ENCODE data around the gene PAX8.

The PAX8 gene

GRCh38 chr2:113192459-113193100, 86.1 kb downstream of the PAX8 start:
- Histone ChIP-seq H3K36me3 (ENCODE audit: control insufficient read depth, low read depth, low read length) (no peaks in the 10 kb centered on the region), H3K9ac (ENCODE audit: low read length) (no peak overlapping the region), H3K27me3 (ENCODE audit: control insufficient read depth, insufficient read depth, low read length) (no peaks in the 10 kb centered on the region), H3K4me3 (ENCODE audit: low read length) (no peak overlapping the region), H3K9me3 (ENCODE audit: control insufficient read depth, low read depth, low read length) (no peaks in the 10 kb centered on the region), H3K4me1 (ENCODE audit: control insufficient read depth, low read depth, low read length) (no peaks in the 10 kb centered on the region), H3K27ac (ENCODE audit: low read length) (no peak overlapping the region)

GRCh38 chr2:113190871-113191270, 87.8 kb downstream of the PAX8 start:
- Histone ChIP-seq H3K27me3 (ENCODE audit: control insufficient read depth, insufficient read depth, low read length) (no peaks in the 10 kb centered on the region), H3K4me1 (ENCODE audit: control insufficient read depth, low read depth, low read length) (no peaks in the 10 kb centered on the region), H3K4me3 (ENCODE audit: low read length) (no peak overlapping the region), H3K36me3 (ENCODE audit: control insufficient read depth, low read depth, low read length) (no peaks in the 10 kb centered on the region), H3K9ac (ENCODE audit: low read length) (no peak overlapping the region), H3K27ac (ENCODE audit: low read length) (no peak overlapping the region), H3K9me3 (ENCODE audit: control insufficient read depth, low read depth, low read length) (no peaks in the 10 kb centered on the region)

- Histone ChIP-seq H3K27ac (ENCODE audit: low read length) (no peak overlapping the region), H3K9ac (ENCODE audit: low read length) (no peak overlapping the region), H3K4me3 (ENCODE audit: low read length) (no peak overlapping the region), H3K27me3 (ENCODE audit: control insufficient read depth, insufficient read depth, low read length) (no peaks in the 10 kb centered on the region), H3K36me3 (ENCODE audit: control insufficient read depth, low read depth, low read length) (no peaks in the 10 kb centered on the region), H3K9me3 (ENCODE audit: control insufficient read depth, low read depth, low read length) (no peaks in the 10 kb centered on the region), H3K4me1 (ENCODE audit: control insufficient read depth, low read depth, low read length) (no peaks in the 10 kb centered on the region)
These were observed 91.0 kb downstream of the PAX8 start for GRCh38 chr2:113187771-113188170.

GRCh38 chr2:113186433-113186796, 92.3 kb downstream of the PAX8 start:
- Histone ChIP-seq H3K9ac (ENCODE audit: low read length) (no peak overlapping the region), H3K36me3 (ENCODE audit: control insufficient read depth, low read depth, low read length) (no peaks in the 10 kb centered on the region)

GRCh38 chr2:113185664-113186432, 92.9 kb downstream of the PAX8 start:
- H3K4me3 ChIP-seq (ENCODE audit: low read length) = no peak overlapping the region
- no peak overlapping the region for H3K27ac ChIP-seq (ENCODE audit: low read length)
- H3K9me3 ChIP-seq (ENCODE audit: control insufficient read depth, low read depth, low read length) = no peaks in the 10 kb centered on the region
- no peaks in the 10 kb centered on the region for H3K36me3 ChIP-seq (ENCODE audit: control insufficient read depth, low read depth, low read length)
- H3K4me1 ChIP-seq (ENCODE audit: control insufficient read depth, low read depth, low read length) = no peaks in the 10 kb centered on the region
- H3K27me3 ChIP-seq (ENCODE audit: control insufficient read depth, insufficient read depth, low read length) = no peaks in the 10 kb centered on the region
- no peak overlapping the region for H3K9ac ChIP-seq (ENCODE audit: low read length)

More at GRCh38 chr2:113186433-113186796, 92.3 kb downstream of the PAX8 start:
- Histone ChIP-seq H3K27me3 (ENCODE audit: control insufficient read depth, insufficient read depth, low read length) (no peaks in the 10 kb centered on the region), H3K27ac (ENCODE audit: low read length) (no peak overlapping the region), H3K9me3 (ENCODE audit: control insufficient read depth, low read depth, low read length) (no peaks in the 10 kb centered on the region), H3K4me3 (ENCODE audit: low read length) (no peak overlapping the region), H3K4me1 (ENCODE audit: control insufficient read depth, low read depth, low read length) (no peaks in the 10 kb centered on the region)

- Histone ChIP-seq H3K27me3 (ENCODE audit: control insufficient read depth, insufficient read depth, low read length) (no peaks in the 10 kb centered on the region), H3K4me1 (ENCODE audit: control insufficient read depth, low read depth, low read length) (no peaks in the 10 kb centered on the region), H3K36me3 (ENCODE audit: control insufficient read depth, low read depth, low read length) (no peaks in the 10 kb centered on the region), H3K27ac (ENCODE audit: low read length) (no peak overlapping the region), H3K9ac (ENCODE audit: low read length) (no peak overlapping the region), H3K9me3 (ENCODE audit: control insufficient read depth, low read depth, low read length) (no peaks in the 10 kb centered on the region), H3K4me3 (ENCODE audit: low read length) (no peak overlapping the region)
These were observed 94.0 kb downstream of the PAX8 start for GRCh38 chr2:113184531-113185230.

- no peak overlapping the region for H3K27ac ChIP-seq (ENCODE audit: low read length)
- no peak overlapping the region for H3K9ac ChIP-seq (ENCODE audit: low read length)
- no peaks in the 10 kb centered on the region for H3K9me3 ChIP-seq (ENCODE audit: control insufficient read depth, low read depth, low read length)
- no peaks in the 10 kb centered on the region for H3K36me3 ChIP-seq (ENCODE audit: control insufficient read depth, low read depth, low read length)
- H3K27me3 ChIP-seq (ENCODE audit: control insufficient read depth, insufficient read depth, low read length) = no peaks in the 10 kb centered on the region
- no peak overlapping the region for H3K4me3 ChIP-seq (ENCODE audit: low read length)
- H3K4me1 ChIP-seq (ENCODE audit: control insufficient read depth, low read depth, low read length) = no peaks in the 10 kb centered on the region
These were observed 95.0 kb downstream of the PAX8 start for GRCh38 chr2:113183703-113184102.

- no peak overlapping the region for H3K9ac ChIP-seq (ENCODE audit: low read length)
- no peaks in the 10 kb centered on the region for H3K9me3 ChIP-seq (ENCODE audit: control insufficient read depth, low read depth, low read length)
- H3K4me1 ChIP-seq (ENCODE audit: control insufficient read depth, low read depth, low read length) = no peaks in the 10 kb centered on the region
- no peaks in the 10 kb centered on the region for H3K36me3 ChIP-seq (ENCODE audit: control insufficient read depth, low read depth, low read length)
- H3K27ac ChIP-seq (ENCODE audit: low read length) = no peak overlapping the region
- no peaks in the 10 kb centered on the region for H3K27me3 ChIP-seq (ENCODE audit: control insufficient read depth, insufficient read depth, low read length)
- no peak overlapping the region for H3K4me3 ChIP-seq (ENCODE audit: low read length)
These were observed 95.5 kb downstream of the PAX8 start for GRCh38 chr2:113183264-113183663.

GRCh38 chr2:113182471-113183260, 96.1 kb downstream of the PAX8 start:
- H3K4me3 ChIP-seq (ENCODE audit: low read length) = no peak overlapping the region
- no peak overlapping the region for H3K27ac ChIP-seq (ENCODE audit: low read length)
- H3K9ac ChIP-seq (ENCODE audit: low read length) = no peak overlapping the region
- H3K4me1 ChIP-seq (ENCODE audit: control insufficient read depth, low read depth, low read length) = no peaks in the 10 kb centered on the region
- no peaks in the 10 kb centered on the region for H3K36me3 ChIP-seq (ENCODE audit: control insufficient read depth, low read depth, low read length)
- no peaks in the 10 kb centered on the region for H3K27me3 ChIP-seq (ENCODE audit: control insufficient read depth, insufficient read depth, low read length)
- H3K9me3 ChIP-seq (ENCODE audit: control insufficient read depth, low read depth, low read length) = no peaks in the 10 kb centered on the region

- Histone ChIP-seq H3K9me3 (ENCODE audit: control insufficient read depth, low read depth, low read length) (no peaks in the 10 kb centered on the region), H3K9ac (ENCODE audit: low read length) (no peak overlapping the region), H3K27me3 (ENCODE audit: control insufficient read depth, insufficient read depth, low read length) (no peaks in the 10 kb centered on the region), H3K27ac (ENCODE audit: low read length) (no peak overlapping the region), H3K4me3 (ENCODE audit: low read length) (no peak overlapping the region), H3K36me3 (ENCODE audit: control insufficient read depth, low read depth, low read length) (no peaks in the 10 kb centered on the region), H3K4me1 (ENCODE audit: control insufficient read depth, low read depth, low read length) (no peaks in the 10 kb centered on the region)
These were observed 97.3 kb downstream of the PAX8 start for GRCh38 chr2:113181258-113182051.
